GM10266 (cell line): ENCODE data around the gene SDHB.

ENCODE experiments used
- DNase-seq: peaks from one replicate; pipeline ENCODE4 v3.0.0; 2012; ENCODE audit errors: extremely low spot score
- TF ChIP-seq, protein P1 (sequence below): IDR thresholded peaks from 2 replicates; pipeline ENCODE4 v1.5.1; 2012; ENCODE audit warnings: mild to moderate bottlenecking, low read depth; ENCODE audit not compliant: control insufficient read depth, insufficient read depth; ENCODE audit errors: missing control alignments

Gene SDHB

GRCh38 chr1:17097147-17097546, 43.3 kb upstream of the SDHB start:
- DNase-seq: no peak
- TF ChIP-seq, protein P1, sequence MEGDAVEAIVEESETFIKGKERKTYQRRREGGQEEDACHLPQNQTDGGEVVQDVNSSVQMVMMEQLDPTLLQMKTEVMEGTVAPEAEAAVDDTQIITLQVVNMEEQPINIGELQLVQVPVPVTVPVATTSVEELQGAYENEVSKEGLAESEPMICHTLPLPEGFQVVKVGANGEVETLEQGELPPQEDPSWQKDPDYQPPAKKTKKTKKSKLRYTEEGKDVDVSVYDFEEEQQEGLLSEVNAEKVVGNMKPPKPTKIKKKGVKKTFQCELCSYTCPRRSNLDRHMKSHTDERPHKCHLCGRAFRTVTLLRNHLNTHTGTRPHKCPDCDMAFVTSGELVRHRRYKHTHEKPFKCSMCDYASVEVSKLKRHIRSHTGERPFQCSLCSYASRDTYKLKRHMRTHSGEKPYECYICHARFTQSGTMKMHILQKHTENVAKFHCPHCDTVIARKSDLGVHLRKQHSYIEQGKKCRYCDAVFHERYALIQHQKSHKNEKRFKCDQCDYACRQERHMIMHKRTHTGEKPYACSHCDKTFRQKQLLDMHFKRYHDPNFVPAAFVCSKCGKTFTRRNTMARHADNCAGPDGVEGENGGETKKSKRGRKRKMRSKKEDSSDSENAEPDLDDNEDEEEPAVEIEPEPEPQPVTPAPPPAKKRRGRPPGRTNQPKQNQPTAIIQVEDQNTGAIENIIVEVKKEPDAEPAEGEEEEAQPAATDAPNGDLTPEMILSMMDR: no peak

GRCh38 chr1:17096584-17096983, 42.8 kb upstream of the SDHB start:
- TF ChIP-seq, protein P1: no peak
- DNase-seq: no peak

GRCh38 chr1:17095141-17095540, 41.3 kb upstream of the SDHB start:
- DNase-seq: no peak
- TF ChIP-seq, protein P1: no peak

- TF ChIP-seq, protein P1: no peak
- peak; percentile 68 for DNase-seq
Observed at GRCh38 chr1:17094664-17095063, 40.8 kb upstream of the SDHB start.

DNA sequence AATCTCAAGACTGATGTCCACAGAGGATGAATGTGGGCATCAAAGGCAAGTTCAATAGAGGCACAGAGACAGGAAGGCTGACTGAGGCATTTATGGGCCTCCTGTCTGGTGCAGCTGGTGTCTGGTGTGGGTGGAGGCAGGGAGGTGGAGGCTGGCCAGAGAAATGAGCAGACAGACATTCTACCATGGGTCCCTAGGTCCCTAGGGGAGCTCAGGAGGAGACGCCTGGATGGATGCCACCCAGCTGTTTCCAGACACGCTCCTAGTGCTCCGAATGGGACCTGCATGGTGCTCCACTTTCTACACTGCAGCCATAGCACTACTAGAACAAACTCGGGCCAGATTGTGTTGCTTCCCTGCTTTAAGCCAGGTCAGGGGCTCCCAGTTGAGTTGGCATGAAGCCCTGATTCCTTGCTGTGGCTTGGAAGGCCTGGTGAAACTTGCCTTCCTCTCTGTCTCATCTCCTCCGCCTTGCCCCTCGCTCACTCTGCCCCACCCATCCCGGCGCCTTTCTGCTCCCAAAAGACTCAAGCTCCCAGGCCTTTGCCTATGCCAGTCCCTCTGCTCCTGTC, 40.1 kb upstream of the SDHB start:
- DNase-seq: no peak
- TF ChIP-seq, protein P1: no peak

- DNase-seq: no peak
- TF ChIP-seq, protein P1: no peak
Observed at GRCh38 chr1:17091252-17091651, 37.4 kb upstream of the SDHB start.

- TF ChIP-seq, protein P1: no peak
- no peak for DNase-seq
Observed at GRCh38 chr1:17089506-17089905, 35.7 kb upstream of the SDHB start.
